ENCODE results near the gene SEC11A.
"Not testable (repeated sequence)": the region's sequence is repeated elsewhere in the genome, so short reads cannot be mapped to it uniquely, and the experiment has no call there.

The SEC11A gene

DNA sequence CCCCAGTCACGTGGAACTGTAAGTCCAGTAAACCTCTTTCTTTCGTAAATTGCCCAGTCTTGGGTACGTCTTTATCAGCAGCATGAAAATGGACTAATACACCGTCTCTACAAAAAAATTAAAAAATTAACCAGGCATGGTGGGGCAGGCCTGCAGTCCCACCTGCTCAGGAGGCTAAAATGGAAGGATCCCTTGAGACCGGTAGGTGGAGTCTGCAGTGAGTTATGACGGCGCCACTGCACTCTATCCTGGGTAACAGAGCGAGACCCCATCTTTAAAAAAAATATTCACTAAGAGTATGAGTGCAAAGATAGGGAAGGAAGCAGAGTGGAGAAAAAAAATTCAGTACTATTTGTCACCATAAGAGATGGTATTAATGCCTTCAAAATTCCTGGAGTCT is 25.6 kb downstream of the SEC11A start:
- DNase-seq (ENCODE audit: low spot score), result no peak

DNA sequence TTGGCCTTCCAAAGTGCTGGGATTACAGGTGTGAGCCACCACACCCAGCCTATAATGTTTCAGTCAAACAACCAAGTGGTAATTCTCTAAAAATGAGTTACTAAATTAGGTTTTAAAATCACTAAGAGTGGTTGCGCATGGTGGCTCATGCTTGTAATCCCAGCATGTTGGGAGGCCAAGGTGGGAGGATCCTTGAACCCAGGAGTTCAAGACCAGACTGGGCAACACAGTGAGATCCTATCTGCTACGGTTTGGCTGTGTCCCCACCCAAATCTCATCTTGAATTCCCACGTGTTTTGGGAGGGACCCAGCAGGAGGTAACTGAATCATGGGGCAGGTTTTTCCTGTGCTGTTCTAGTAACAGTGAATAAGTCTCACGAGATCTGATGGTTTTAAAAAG is 26.1 kb downstream of the SEC11A start:
- TF ChIP-seq, protein P1, sequence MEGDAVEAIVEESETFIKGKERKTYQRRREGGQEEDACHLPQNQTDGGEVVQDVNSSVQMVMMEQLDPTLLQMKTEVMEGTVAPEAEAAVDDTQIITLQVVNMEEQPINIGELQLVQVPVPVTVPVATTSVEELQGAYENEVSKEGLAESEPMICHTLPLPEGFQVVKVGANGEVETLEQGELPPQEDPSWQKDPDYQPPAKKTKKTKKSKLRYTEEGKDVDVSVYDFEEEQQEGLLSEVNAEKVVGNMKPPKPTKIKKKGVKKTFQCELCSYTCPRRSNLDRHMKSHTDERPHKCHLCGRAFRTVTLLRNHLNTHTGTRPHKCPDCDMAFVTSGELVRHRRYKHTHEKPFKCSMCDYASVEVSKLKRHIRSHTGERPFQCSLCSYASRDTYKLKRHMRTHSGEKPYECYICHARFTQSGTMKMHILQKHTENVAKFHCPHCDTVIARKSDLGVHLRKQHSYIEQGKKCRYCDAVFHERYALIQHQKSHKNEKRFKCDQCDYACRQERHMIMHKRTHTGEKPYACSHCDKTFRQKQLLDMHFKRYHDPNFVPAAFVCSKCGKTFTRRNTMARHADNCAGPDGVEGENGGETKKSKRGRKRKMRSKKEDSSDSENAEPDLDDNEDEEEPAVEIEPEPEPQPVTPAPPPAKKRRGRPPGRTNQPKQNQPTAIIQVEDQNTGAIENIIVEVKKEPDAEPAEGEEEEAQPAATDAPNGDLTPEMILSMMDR (IDR thresholded peaks at IDR 0.05; ENCODE audit: extremely low read depth, missing control alignments), result no peak

More for the DNA sequence above, 25.6 kb downstream of the SEC11A start:
- TF ChIP-seq, protein P1 (IDR thresholded peaks at IDR 0.05; ENCODE audit: extremely low read depth, missing control alignments), result no peak

DNA sequence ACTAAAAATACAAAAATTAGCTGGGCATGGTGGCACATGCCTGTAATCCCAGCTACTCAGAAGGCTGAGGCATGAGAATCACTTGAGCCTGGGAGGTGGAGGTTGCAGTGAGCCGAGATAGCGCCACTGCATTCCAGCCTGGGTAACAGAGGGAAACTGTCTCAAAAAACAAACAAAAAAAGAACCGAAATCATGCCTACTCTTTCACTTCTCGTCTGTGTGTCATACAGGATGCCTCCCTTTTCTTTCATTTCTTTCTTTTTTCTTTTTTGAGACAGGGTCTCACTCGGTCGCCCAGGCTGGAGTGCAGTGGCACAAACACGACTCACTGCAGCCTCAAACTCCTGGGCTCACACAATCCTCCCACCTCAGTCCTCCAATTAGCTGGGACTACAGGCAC is 29.5 kb downstream of the SEC11A start:
- DNase-seq (ENCODE audit: low spot score), result not testable (repeated sequence)

More for the DNA sequence above, 26.1 kb downstream of the SEC11A start:
- no peak for DNase-seq (ENCODE audit: low spot score)

DNA sequence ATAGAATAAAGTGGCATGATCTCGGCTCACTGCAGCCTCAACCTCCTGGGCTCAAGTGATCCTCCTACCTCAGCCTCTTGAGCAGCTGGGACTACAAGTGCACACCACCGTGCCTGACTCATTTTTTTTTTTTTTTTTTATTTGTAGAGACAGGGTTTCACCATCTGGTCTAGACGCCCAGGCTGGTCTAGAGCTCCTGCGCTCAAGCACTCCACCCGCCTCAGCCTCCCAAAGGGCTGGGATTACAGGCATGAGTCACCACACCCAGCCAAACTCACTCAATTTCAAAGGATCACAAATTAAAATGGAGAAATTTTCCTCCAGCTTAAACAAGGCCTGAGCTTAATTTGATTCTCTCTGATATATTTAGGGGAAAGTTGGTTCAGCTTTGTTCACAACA is 30.6 kb downstream of the SEC11A start:
- TF ChIP-seq, protein P1 (IDR thresholded peaks at IDR 0.05; ENCODE audit: extremely low read depth, missing control alignments), result no peak
- DNase-seq (ENCODE audit: low spot score), result no peak

DNA sequence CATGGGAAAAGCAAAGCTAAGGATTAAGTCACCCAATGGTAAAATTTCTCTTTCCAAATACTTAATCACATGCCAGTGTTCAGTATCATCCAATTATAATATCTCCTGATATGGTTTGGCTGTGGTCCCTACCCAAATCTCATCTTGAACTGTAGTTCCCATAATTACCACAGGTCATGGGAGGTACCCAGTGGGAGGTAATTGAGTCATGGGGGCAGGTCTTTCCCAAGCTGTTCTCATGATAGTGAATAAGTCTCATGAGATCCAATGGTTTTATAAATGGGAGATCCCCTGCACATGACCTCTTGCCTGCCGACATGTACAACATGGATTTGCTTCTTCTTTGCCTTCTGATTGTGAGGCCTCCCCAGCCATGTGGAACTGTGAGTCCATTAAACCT is 31.8 kb downstream of the SEC11A start:
- DNase-seq (ENCODE audit: low spot score), result no peak
- TF ChIP-seq, protein P1 (IDR thresholded peaks at IDR 0.05; ENCODE audit: extremely low read depth, missing control alignments), result no peak

DNA sequence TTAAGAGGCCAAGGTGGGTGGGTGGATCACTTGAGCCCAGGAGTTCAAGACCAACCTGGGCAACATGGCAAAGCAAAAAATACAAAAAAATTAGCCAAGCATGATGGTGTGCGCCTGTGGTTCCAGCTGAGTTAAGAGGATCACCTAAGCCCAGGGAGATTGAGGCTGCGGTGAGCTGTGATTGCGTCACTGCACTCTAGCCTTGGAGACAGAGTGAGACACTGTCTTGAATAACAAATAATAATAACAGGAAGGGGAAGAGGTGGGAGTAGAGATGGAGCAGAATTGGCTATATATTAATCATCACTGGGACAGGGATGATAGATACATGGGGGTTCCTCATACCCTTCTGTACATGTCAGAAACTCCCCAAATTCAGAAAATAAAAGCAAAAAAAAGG is 34.1 kb downstream of the SEC11A start:
- no peak for DNase-seq (ENCODE audit: low spot score)
- TF ChIP-seq, protein P1 (IDR thresholded peaks at IDR 0.05; ENCODE audit: extremely low read depth, missing control alignments), result no peak

DNA sequence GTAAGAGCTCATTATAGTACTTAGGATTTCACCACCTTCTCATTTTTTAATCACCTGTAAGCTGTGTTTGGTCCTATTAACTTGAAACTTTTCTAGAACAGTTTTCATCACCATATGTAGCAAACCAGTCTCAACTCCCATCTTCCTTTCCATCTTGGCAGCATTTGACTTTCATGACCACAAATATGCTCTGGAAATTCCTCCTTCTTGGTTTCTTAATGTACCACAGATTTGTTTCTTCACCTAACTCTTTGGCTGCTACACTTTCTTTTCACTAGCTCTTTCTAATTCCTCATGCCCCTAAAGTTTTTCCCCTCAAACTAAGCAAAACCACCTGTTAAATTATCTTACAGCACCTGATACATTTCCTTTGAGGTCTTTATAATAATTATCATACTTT is 44.7 kb downstream of the SEC11A start:
- no peak for DNase-seq (ENCODE audit: low spot score)

DNA sequence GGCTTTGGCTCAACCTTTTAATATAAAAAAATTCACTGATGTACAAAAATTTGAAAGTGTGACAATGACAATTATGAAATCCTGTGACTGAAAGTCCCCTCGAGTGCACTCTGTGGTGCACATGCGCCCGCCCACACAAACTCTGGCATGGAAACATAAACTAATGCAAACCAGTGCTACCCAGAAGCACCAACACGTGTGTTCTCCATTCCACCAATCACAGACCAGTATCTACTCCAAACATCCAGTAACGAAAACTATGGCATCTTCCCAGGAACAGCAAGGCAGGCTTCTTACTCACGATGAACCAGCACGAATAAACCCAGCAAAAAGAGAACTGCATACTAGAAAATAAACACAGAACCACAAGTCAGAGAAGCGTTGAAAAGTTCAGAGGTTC is 46.2 kb downstream of the SEC11A start:
- TF ChIP-seq, protein P1 (IDR thresholded peaks at IDR 0.05; ENCODE audit: extremely low read depth, missing control alignments), result no peak
- no peak for DNase-seq (ENCODE audit: low spot score)

More for the DNA sequence above, 44.7 kb downstream of the SEC11A start:
- TF ChIP-seq, protein P1 (IDR thresholded peaks at IDR 0.05; ENCODE audit: extremely low read depth, missing control alignments), result no peak

Data from GM20000 (cell line).